Panc1 (cell line): ENCODE data around the gene RGPD5.
"Not testable (repeated sequence)": the region's sequence is repeated elsewhere in the genome, so short reads cannot be mapped to it uniquely, and the experiment has no call there.

Source experiments
- CTCF ChIP-seq: fragments of 450-650 bp; IDR thresholded peaks from 2 replicates; pipeline ENCODE4 v1.5.1; 2017; ENCODE audit warnings: mild to moderate bottlenecking
- POLR2AphosphoS5 ChIP-seq: IDR thresholded peaks from 2 replicates; pipeline ENCODE4 v1.6.1; 2012; ENCODE audit warnings: mild to moderate bottlenecking, low read depth, low read length, moderate library complexity
- TCF7L2 ChIP-seq: IDR thresholded peaks from 2 replicates; pipeline ENCODE4 v1.6.1; 2011; ENCODE audit warnings: mild to moderate bottlenecking, low read depth, low read length, inconsistent platforms
- TF ChIP-seq, protein P1 (sequence below), 2 experiments: IDR thresholded peaks; 2 replicates each; pipeline ENCODE4 v1.6.1; 2011 to 2012; ENCODE audit warnings: low read depth in 2 of 2, control low read depth in 1 of 2, low read length in 1 of 2, mild to moderate bottlenecking in 1 of 2, moderate library complexity in 1 of 2; ENCODE audit not compliant: insufficient read depth in 1 of 2

GRCh38 chr2:109888414-109888813 lies 94.3 kb downstream of the RGPD5 start:
- not testable (repeated sequence) for TF ChIP-seq CTCF, POLR2AphosphoS5, TCF7L2
- TF ChIP-seq, protein P1, sequence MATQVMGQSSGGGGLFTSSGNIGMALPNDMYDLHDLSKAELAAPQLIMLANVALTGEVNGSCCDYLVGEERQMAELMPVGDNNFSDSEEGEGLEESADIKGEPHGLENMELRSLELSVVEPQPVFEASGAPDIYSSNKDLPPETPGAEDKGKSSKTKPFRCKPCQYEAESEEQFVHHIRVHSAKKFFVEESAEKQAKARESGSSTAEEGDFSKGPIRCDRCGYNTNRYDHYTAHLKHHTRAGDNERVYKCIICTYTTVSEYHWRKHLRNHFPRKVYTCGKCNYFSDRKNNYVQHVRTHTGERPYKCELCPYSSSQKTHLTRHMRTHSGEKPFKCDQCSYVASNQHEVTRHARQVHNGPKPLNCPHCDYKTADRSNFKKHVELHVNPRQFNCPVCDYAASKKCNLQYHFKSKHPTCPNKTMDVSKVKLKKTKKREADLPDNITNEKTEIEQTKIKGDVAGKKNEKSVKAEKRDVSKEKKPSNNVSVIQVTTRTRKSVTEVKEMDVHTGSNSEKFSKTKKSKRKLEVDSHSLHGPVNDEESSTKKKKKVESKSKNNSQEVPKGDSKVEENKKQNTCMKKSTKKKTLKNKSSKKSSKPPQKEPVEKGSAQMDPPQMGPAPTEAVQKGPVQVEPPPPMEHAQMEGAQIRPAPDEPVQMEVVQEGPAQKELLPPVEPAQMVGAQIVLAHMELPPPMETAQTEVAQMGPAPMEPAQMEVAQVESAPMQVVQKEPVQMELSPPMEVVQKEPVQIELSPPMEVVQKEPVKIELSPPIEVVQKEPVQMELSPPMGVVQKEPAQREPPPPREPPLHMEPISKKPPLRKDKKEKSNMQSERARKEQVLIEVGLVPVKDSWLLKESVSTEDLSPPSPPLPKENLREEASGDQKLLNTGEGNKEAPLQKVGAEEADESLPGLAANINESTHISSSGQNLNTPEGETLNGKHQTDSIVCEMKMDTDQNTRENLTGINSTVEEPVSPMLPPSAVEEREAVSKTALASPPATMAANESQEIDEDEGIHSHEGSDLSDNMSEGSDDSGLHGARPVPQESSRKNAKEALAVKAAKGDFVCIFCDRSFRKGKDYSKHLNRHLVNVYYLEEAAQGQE (IDR thresholded peaks at IDR 0.05; ENCODE audit: insufficient read depth in 1 of 2, low read depth in 2 of 2, low read length in 1 of 2), result not testable (repeated sequence)
